ENCODE measurements around the gene CCDC17.

DNA sequence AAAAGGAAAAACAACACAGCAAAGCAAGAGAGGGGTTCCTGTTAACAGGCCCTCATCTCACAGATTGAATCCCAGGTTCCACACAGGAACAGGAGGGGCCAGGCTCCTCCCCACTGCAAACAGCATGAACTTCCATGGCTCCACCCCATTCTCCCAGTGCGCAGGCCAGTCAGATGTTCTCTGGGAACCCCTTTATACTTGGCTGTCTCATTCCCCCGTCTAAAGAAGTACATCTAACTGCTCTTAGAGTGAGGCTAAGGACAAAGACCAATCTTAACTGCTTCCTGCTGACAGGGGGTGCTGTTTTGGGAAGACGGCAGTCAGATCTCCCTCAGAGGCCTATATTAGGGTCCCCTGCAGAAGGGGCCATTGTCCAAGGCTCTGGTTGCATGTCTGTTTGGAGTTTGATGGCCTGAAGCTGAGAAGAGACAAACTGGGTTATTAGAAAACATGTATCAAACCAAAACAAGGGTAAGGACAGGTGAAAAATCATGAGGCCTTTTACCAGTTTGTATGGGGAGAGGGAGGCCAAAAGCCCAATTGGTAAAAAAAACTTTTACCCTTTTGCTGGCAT is 50.5 kb downstream of the CCDC17 start:
- TF ChIP-seq, protein P1, sequence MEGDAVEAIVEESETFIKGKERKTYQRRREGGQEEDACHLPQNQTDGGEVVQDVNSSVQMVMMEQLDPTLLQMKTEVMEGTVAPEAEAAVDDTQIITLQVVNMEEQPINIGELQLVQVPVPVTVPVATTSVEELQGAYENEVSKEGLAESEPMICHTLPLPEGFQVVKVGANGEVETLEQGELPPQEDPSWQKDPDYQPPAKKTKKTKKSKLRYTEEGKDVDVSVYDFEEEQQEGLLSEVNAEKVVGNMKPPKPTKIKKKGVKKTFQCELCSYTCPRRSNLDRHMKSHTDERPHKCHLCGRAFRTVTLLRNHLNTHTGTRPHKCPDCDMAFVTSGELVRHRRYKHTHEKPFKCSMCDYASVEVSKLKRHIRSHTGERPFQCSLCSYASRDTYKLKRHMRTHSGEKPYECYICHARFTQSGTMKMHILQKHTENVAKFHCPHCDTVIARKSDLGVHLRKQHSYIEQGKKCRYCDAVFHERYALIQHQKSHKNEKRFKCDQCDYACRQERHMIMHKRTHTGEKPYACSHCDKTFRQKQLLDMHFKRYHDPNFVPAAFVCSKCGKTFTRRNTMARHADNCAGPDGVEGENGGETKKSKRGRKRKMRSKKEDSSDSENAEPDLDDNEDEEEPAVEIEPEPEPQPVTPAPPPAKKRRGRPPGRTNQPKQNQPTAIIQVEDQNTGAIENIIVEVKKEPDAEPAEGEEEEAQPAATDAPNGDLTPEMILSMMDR (IDR thresholded peaks at IDR 0.05; ENCODE audit: low read length): no peak
- no peak for TF ChIP-seq EZH2 (IDR thresholded peaks at IDR 0.05; ENCODE audit: borderline replicate concordance, low read length)
